Upper lobe of right lung (tissue), 1 donor: Measurements from ENCODE around the gene ANKS3. TPM values are rescaled to one million over a fixed set of nuclear protein-coding genes. Genes with fewer than 3 reads are reported as not detected.

Experiments
- ATAC-seq: fragments of 200-7000 bp; cut with Tn5 transposase; one replicate; pipeline ENCODE4 v1.9.1; 2020; ENCODE audit warnings: mild to moderate bottlenecking, moderate library complexity
- DNase-seq: peaks from one replicate; pipeline ENCODE4 v3.0.0-alpha.2; 2020
- H3K27ac ChIP-seq: fragments of 200-600 bp; one replicate; pipeline ENCODE4 v1.8.0; 2022
- H3K27me3 ChIP-seq: fragments of 200-600 bp; one replicate; pipeline ENCODE4 v1.8.0; 2022; ENCODE audit warnings: mild to moderate bottlenecking
- H3K36me3 ChIP-seq: fragments of 200-600 bp; one replicate; pipeline ENCODE4 v1.8.0; 2022
- H3K4me1 ChIP-seq: fragments of 200-600 bp; one replicate; pipeline ENCODE4 v1.8.0; 2022
- H3K4me3 ChIP-seq: fragments of 200-600 bp; one replicate; pipeline ENCODE4 v1.8.0; 2022; ENCODE audit warnings: mild to moderate bottlenecking
- H3K9me3 ChIP-seq: fragments of 200-600 bp; one replicate; pipeline ENCODE4 v1.8.0; 2022
- intact Hi-C: fragments of 100-400 bp; cut with DNase I; formaldehyde crosslinking; loops from one replicate; pipeline ENCODE4 v1.11.0; 2022
- total RNA-seq: library from RNA; stranded (reverse); fragmentation: NEBNext Ultra II Directional; extraction: Animal tissue kit (Norgen Biotek cat#: 25700); gene quantifications from one replicate; pipeline ENCODE4 v1.2.1, GENCODE V29; 2021
- TF ChIP-seq, protein P1 (sequence below): fragments of 200-600 bp; IDR thresholded peaks from one replicate; pipeline ENCODE4 v1.8.0; 2022; ENCODE audit warnings: antibody characterized with exemption
- donor health status: DM: no; HTN: yes; CAD: no; lungs with severe emphysema.

Gene ANKS3
- total RNA-seq, 1 donor from 2014 or later = 20.6 TPM

DNA sequence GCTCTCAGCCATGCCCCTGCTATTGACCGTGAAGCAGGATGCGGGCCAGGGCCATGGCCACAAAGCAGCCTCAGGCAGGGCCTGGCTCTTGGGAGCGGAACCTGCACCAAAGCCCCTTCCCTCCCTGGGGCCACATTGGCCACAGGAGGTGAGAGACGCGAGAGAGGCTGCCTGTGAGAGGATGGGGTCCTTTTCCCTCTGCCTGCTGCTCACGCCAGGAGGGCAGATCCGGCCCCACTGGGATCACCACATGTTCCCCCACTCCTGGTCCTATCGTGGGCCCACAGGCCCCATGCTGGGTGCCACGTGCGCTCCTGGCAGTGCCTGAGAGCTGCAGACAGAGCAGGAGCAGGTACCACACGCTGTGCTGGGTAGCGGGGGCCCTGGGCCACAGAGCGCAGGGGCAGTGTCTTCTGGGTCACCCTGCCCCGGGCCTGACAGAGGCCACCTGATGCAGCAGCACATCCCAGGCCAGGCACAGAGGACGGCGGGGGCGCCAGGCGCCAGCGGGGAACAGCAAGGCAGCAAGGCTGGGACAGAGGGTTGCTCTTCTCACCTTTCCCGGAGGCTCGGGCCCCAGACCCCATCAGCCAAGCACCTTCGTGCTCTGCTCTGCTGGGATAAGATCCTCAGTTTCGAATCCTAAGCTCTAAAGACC is 49.9 kb downstream of the ANKS3 start:
- DNase-seq (peak; percentile 61), ATAC-seq (no peak)
- H3K27me3 ChIP-seq = no peaks in the 10 kb centered on the region
- H3K9me3 ChIP-seq = no peaks in the 10 kb centered on the region
- peaks cover 77% of the 10 kb centered on the region for H3K36me3 ChIP-seq
- no peak overlapping the region for H3K27ac ChIP-seq
- no peak overlapping the region for H3K4me3 ChIP-seq
- TF ChIP-seq, protein P1, sequence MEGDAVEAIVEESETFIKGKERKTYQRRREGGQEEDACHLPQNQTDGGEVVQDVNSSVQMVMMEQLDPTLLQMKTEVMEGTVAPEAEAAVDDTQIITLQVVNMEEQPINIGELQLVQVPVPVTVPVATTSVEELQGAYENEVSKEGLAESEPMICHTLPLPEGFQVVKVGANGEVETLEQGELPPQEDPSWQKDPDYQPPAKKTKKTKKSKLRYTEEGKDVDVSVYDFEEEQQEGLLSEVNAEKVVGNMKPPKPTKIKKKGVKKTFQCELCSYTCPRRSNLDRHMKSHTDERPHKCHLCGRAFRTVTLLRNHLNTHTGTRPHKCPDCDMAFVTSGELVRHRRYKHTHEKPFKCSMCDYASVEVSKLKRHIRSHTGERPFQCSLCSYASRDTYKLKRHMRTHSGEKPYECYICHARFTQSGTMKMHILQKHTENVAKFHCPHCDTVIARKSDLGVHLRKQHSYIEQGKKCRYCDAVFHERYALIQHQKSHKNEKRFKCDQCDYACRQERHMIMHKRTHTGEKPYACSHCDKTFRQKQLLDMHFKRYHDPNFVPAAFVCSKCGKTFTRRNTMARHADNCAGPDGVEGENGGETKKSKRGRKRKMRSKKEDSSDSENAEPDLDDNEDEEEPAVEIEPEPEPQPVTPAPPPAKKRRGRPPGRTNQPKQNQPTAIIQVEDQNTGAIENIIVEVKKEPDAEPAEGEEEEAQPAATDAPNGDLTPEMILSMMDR = no peak
- peaks cover 14% of the 10 kb centered on the region for H3K4me1 ChIP-seq
- intact Hi-C loops = no loop called here

DNA sequence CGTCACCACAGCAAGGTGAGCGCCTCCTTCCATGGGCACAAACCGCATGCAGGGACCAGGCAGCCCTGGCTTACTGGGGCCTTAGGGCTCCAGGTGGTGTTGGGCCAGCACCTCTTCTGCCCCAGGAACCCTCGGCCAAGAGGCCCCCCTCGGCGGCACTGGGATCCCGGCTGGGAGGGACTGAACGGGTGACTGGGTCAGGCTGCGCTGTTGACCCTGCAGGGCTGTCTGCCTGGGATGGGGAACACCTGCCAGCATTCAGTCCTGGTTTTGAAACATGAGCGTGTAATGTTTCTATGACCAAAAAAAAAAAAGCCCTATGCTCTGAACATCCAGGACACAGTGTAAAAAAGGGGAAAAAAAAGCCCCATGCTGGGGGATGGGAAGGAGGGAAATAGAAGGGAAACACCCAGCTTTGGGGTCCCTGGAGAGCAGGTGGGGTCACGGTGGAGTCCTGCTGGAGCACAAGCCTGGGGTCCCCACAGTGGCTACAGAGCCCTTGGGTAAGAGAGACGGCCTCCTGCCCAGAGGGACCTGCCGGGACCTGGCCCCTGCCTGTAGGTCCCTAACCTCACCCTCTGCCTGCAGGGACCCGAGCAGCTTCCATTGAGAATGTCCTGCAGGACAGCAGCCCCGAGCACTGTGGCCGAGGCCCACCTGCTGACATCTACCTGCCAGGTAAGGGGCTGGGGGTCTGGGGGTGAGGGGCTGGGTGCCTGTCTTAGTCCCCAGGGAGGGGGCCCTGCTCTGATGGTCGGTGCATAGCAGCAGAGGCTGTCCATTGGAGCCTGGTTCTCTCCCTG is 50.6 kb downstream of the ANKS3 start:
- peaks cover 75% of the 10 kb centered on the region for H3K36me3 ChIP-seq
- intact Hi-C loops = no loop called here
- no peak overlapping the region for H3K27ac ChIP-seq
- H3K4me3 ChIP-seq = no peak overlapping the region
- H3K4me1 ChIP-seq = peaks cover 21% of the 10 kb centered on the region
- no peaks in the 10 kb centered on the region for H3K9me3 ChIP-seq
- H3K27me3 ChIP-seq = no peaks in the 10 kb centered on the region
- TF ChIP-seq, protein P1 = no peak
- no peak for DNase-seq
- no peak for ATAC-seq

DNA sequence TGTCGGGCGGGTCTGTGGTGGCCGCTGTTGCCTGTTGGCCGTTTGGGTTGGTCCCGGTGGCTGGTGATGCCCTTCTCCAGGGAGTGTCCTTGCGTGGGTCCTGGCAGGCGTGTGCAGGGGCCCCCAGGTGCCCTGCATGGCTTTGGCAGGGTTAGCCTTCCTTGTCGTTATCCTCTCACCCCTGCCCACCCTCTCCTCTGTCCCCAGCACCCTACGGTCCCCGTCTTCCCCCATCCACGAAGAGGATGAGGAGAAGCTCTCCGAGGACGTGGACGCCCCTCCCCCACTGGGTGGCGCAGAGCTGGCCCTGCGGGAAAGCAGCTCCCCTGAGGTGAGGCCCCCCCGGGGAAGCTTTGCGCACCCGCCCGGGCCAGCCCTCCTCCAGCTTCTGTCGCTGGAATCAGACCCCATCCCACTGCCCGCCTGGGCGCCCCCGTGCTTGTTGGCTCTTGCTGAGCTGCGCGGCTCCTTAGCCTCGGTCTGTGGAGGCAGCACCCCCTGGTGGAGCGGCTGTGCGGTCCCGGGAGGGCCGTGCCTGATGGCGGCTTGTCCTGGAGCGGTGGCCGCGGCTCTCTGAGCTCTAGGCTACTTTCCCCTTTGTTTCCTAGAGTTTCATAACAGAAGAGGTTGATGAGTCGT is 51.3 kb downstream of the ANKS3 start:
- no peaks in the 10 kb centered on the region for H3K27me3 ChIP-seq
- ATAC-seq (peak; percentile 62), DNase-seq (peak; percentile 88)
- H3K4me1 ChIP-seq = peaks cover 21% of the 10 kb centered on the region
- no peaks in the 10 kb centered on the region for H3K9me3 ChIP-seq
- TF ChIP-seq, protein P1 = peak; percentile 55
- no peak overlapping the region for H3K4me3 ChIP-seq
- H3K36me3 ChIP-seq = peaks cover 68% of the 10 kb centered on the region
- H3K27ac ChIP-seq = no peak overlapping the region
- intact Hi-C loops = no loop called here

DNA sequence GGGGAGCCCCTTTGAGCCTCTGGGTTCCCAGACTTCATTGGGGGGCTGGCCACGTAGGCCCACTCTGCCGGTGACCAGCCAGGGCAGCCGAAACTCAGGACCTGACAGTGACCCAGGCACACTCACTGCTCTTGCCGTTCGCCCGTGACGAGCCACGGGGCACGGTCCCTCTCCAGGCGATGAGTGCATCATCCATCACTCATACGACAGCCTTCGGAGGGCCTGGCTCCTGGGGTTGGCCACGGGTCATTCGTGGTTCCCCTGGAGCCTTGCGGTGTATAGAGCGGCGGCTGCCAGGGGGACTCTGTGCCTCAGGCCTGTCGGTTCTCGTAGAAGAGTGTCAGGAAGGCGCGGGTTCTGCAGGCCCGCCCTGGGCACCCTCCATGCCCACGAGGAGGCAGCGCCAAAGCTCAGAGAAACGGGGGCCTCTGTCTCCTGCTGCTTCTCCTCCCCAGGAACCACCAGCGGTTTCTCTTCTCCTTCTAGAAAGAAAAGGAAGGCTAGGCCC is 51.9 kb downstream of the ANKS3 start:
- Histone ChIP-seq H3K4me1 (peaks cover 21% of the 10 kb centered on the region), H3K27ac (no peak overlapping the region), H3K36me3 (peaks cover 65% of the 10 kb centered on the region), H3K4me3 (no peak overlapping the region), H3K9me3 (no peaks in the 10 kb centered on the region), H3K27me3 (no peaks in the 10 kb centered on the region)
- intact Hi-C loops = no loop called here
- no peak for ATAC-seq
- peak; percentile 62 for DNase-seq
- TF ChIP-seq, protein P1 = no peak

DNA sequence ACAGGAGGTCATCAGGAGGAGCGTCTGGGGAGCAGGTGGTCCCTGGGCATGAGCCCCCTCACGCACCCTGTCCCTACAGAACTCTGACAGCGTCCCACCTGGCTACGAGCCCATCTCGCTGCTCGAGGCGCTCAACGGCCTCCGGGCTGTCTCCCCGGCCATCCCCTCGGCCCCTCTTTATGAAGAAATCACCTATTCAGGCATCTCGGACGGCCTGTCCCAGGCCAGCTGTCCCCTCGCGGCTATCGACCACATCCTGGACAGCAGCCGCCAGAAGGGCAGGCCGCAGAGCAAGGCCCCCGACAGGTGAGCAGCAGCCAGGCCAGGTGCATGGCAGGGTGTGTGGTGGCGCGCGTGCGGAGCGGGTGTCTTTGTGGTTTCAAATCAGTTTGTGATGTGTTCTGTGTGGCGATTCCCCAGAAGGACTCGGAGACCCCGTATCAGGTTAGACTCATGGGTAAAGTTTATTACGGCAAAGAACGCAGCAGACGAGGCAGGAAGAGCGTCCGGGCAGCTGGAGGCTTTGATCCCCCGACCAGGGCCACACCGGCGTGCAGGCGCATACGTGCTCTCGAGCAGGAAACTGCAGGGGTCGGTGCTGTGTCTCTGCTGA is 52.5 kb downstream of the ANKS3 start:
- Histone ChIP-seq H3K27ac (peak overlapping the region; percentile 87), H3K4me1 (peaks cover 23% of the 10 kb centered on the region), H3K9me3 (no peaks in the 10 kb centered on the region), H3K36me3 (peaks cover 63% of the 10 kb centered on the region), H3K27me3 (no peaks in the 10 kb centered on the region), H3K4me3 (no peak overlapping the region)
- DNase-seq (no peak), ATAC-seq (no peak)
- TF ChIP-seq, protein P1 = no peak
- intact Hi-C loops = no loop called here
